Epidermal melanocyte (primary cell): Measurements from ENCODE around the gene JUND.
A peak's percentile ranks its signal among the peaks of the same experiment; 100 is the strongest.

Source experiments
- DNase-seq: peaks from one replicate; pipeline ENCODE4 v3.0.0; 2011; ENCODE audit warnings: low spot score; ENCODE audit not compliant: insufficient read length

JUND gene

DNA sequence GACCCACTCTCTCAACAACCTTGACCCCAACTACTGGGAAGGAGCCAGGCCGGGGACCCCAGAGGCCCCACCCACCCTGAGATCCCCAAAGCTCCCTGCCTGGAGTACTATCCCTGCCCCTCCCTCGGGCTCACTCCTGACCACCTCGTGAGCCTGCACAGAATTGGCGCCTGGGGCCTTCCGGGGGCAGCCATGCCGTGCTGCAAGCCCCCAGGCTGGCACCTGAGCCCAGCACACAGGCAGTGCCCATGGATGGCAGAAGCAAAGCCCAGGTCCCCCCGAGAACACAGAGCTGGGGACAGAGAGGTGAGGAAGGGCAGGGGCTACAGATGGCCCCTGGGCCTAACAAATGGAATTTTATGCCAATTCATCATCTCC, 27.5 kb upstream of the JUND start:
- DNase-seq, result no peak

- DNase-seq, result no peak
Observed at GRCh38 chr19:18308051-18308947, 26.9 kb upstream of the JUND start.

DNA sequence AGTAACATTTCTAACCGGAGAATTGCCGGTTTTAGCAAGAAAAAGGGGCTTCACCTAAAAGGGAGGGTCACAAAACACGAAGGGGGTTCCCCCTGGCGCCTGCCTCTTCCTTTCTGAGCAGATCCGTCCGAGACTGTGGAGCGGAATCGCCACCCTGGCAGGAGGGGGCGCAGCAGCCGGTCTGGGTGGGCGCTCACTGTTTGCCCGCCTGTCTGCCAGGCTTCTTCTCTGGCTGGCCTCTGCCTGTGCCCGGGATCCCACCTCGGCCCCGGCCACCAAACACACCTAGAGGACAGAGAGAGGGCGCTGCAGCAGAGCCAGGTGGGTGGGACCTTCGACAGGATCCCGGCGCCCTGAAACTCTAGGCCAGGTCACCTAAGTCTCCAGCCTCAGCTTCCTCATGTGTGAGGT, 25.9 kb upstream of the JUND start:
- no peak for DNase-seq

GRCh38 chr19:18306888-18307260, 25.5 kb upstream of the JUND start:
- no peak for DNase-seq

GRCh38 chr19:18306209-18306887, 24.9 kb upstream of the JUND start:
- DNase-seq, result no peak

GRCh38 chr19:18304458-18305310, 23.3 kb upstream of the JUND start:
- peak; percentile 73 for DNase-seq

- no peak for DNase-seq
Observed at GRCh38 chr19:18304208-18304457, 22.7 kb upstream of the JUND start.

DNA sequence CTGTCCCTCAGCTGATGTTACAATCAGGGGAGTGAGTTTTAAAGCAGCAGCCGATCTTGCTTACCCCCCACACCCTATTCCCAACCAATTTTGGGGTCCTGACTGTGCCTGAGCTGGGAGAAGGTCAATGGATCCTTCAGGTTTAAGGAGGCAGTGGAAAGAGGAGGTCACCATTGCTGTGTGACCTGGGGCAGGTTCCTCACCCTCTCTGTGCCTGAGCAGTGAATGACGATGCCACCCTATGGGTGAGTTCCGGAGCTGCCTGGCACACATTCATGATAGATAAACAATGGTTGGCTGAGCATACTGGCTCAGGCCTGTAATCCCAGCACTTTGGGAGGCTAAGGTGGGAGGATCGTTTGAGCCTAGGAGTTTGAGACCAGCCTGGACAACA, 20.3 kb upstream of the JUND start:
- no peak for DNase-seq

GRCh38 chr19:18300930-18301717, 19.7 kb upstream of the JUND start:
- no peak for DNase-seq

- no peak for DNase-seq
Observed at GRCh38 chr19:18299654-18300053, 18.2 kb upstream of the JUND start.

GRCh38 chr19:18298601-18299000, 17.2 kb upstream of the JUND start:
- DNase-seq, result no peak

- no peak for DNase-seq
Observed at GRCh38 chr19:18297308-18297707, 15.9 kb upstream of the JUND start.

DNA sequence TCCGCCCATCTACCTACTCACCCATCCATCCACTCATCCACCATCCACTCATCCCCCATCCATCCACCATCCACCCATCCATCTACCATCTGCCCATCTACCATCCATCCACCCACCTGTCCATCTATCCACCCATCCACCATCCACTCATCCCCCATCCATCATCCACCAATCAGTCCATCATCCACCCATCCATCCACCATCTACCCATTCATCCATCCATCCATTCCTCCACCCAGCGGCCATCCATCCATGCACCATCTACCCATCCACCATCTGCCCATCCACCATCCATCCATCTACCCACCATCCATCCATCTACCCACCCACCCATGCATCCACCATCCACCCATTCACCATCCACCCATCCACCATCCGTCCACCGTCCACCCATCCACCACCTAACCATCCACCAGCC, 13.6 kb upstream of the JUND start:
- no peak for DNase-seq

DNA sequence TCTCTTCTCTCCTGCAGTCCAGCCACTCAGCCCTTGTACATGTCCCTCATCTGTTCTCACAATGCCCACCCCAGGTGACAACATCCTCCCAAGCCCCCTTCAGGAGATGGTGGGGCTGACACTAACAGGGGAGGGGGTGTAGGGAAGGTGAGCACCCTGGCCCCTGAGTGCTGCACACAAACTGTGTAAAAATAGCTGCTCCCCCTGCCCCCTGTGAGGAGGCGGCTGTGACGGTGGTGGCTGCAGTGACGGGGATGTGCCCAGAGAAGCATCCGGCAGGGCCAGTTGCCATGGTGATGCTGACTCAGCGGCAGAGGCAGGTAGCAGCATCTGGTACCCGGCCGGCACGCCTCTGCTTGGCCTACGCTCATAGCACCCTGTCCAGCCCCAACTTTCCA, 13.0 kb upstream of the JUND start:
- DNase-seq, result no peak

DNA sequence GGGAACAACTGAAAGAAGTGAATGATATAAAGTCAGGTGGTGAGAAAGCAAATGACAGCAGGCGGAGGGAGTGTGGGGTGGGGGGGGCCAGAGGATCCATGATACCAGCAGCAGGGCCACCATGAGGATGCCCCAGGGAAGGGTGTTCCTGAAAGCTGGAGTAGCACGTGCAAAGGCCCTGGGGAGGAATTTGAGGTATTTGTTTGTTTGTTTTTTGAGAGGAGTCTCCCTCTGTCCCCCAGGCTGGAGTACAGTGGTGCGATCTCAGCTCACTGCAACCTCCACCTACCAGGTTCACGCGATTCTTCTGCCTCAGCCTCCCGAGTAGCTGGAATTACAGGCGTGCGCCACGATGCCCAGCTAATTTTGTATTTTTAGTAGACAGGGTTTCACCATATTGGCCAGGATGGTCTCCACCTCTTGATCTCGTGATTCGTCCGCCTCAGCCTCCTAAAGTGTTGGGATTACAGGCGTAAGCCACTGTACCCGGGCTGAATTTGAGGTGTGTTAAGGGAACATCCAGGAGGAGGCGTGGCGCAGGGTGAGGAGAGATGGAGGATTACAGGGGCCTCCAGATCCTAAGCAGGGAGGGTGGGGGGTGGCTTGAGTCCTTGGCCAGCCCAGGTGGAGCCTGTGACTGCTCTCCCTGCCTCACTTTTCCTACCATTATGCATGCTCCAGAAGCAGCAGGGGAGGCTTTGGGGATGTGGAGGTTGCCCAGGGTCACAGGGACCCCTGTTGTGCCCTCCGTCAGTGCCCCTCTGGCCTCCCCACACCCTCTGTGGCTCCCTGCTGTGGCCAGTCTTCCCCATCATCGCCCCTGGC, 12.4 kb upstream of the JUND start:
- DNase-seq, result no peak

DNA sequence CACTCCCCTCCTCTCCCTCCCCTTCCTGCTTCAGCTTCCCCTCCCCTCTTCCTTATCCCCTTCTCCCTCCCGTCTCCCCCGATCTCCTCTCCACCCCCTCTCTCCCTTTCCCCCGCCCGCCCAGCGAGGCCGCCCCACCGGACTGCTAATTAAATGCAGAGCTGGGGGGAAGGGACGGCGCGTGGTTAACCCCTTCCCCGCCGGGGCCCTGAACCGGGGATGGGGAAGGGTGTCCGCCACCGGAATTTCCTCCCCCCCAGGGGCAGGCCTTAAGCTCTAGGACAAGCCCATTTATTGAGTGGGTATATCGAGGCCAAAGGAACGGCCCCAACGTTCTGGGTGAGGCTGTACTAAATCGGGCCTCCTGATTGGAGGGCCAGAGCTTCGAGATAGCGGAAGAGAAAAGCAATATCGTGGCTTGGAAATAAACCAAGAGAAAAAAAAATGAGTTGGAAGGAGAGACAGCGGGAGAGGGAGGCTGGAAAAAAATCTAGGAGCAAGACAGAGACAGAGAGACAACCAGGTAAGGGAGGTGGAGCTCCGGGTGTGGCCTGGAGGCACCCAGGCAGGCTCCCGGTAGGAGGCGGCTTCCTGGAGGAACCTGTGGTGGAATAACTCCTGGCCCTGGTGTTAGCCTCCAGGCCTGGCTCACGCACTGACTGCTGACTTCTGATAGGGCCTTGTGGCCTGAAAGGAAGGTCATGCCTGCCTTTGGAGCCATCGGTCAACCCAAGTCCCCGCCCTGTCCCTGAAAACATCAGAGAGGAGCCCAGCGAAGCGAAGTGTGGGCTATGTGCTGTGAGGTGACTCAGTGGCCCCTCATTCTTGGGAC, 11.6 kb upstream of the JUND start:
- peak; percentile 87 for DNase-seq

- no peak for DNase-seq
Observed at GRCh38 chr19:18292462-18292809, 11.0 kb upstream of the JUND start.

GRCh38 chr19:18291590-18292461, 10.4 kb upstream of the JUND start:
- peak; percentile 72 for DNase-seq

GRCh38 chr19:18291019-18291524, 9.7 kb upstream of the JUND start:
- DNase-seq, result no peak
